IMR-90 (cell line): ENCODE results near the gene ZBTB40. TPM values are rescaled to one million over a fixed set of nuclear protein-coding genes. Genes with fewer than 3 reads are reported as not detected.
A peak's percentile ranks its signal among the peaks of the same experiment; 100 is the strongest.

Source experiments
- ATAC-seq: fragments of 200-7000 bp; cut with Tn5 transposase; 2 replicates; pipeline ENCODE4 v1.9.1; 2020; ENCODE audit warnings: low read depth, mild to moderate bottlenecking, moderate library complexity
- BruUV-seq: library from RNA; stranded (reverse); fragments of 400-500 nt; replicated peaks from 2 replicates; lab custom pipeline; 2021; lab: Mats Ljungman, UMichigan
- CTCF ChIA-PET: fragments of 300-600 bp; formaldehyde crosslinking; extraction: SDS; loops from one replicate; lab custom pipeline; 2021; ENCODE audit warnings: antibody characterized with exemption; lab: Yijun Ruan, JAX
- POLR2A ChIA-PET: fragments of 300-600 bp; sonication (Branson Sonifier 250); formaldehyde crosslinking; loops from one replicate; lab custom pipeline; 2022; ENCODE audit warnings: antibody characterized with exemption; ENCODE audit not compliant: unreplicated experiment; lab: Charles Lee
- DNase-seq: peaks from one replicate; pipeline ENCODE4 v3.0.0; 2013
- H2AFZ ChIP-seq: replicated peaks from 2 replicates; pipeline ENCODE3; 2013; ENCODE audit warnings: low read length, mild to moderate bottlenecking; ENCODE audit not compliant: poor library complexity
- H2AK5ac ChIP-seq: 2 replicates; pipeline ENCODE4 v1.6.1; 2013; ENCODE audit warnings: low read depth, low read length, inconsistent platforms
- H2AK9ac ChIP-seq: replicated peaks from 2 replicates; pipeline ENCODE3; 2013; ENCODE audit warnings: mild to moderate bottlenecking, low read depth, low read length, moderate library complexity; ENCODE audit not compliant: poor library complexity
- H2BK120ac ChIP-seq: 2 replicates; pipeline ENCODE4 v1.6.1; 2013; ENCODE audit warnings: low read depth, low read length, inconsistent platforms
- H2BK15ac ChIP-seq: 3 replicates; pipeline ENCODE4 v1.6.1; 2013; ENCODE audit warnings: low read depth, low read length, inconsistent platforms
- H2BK20ac ChIP-seq: 2 replicates; pipeline ENCODE4 v1.6.1; 2013; ENCODE audit warnings: low read depth, mild to moderate bottlenecking, inconsistent platforms, low read length, moderate library complexity
- H2BK5ac ChIP-seq: 2 replicates; pipeline ENCODE4 v1.6.1; 2013; ENCODE audit warnings: mild to moderate bottlenecking, low read depth, low read length, inconsistent platforms; ENCODE audit not compliant: poor library complexity, severe bottlenecking
- H3K14ac ChIP-seq: replicated peaks from 2 replicates; pipeline ENCODE4 v1.6.1; 2013; ENCODE audit warnings: low read depth, low read length, inconsistent platforms
- H3K18ac ChIP-seq: 2 replicates; pipeline ENCODE4 v1.6.1; 2013; ENCODE audit warnings: low read depth, low read length, control low read depth
- H3K23ac ChIP-seq: 2 replicates; pipeline ENCODE4 v1.6.1; 2013; ENCODE audit warnings: low read depth, low read length, inconsistent platforms
- H3K27ac ChIP-seq: 2 replicates; pipeline ENCODE4 v1.5.1; 2013; ENCODE audit warnings: mild to moderate bottlenecking, control low read depth, low read length; ENCODE audit not compliant: insufficient read depth
- H3K27me3 ChIP-seq: 2 replicates; pipeline ENCODE4 v1.6.1; 2013; ENCODE audit warnings: low read length; ENCODE audit not compliant: control insufficient read depth, insufficient read depth
- H3K36me3 ChIP-seq: 2 replicates; pipeline ENCODE4 v1.6.1; 2013; ENCODE audit warnings: low read length, mixed read lengths; ENCODE audit not compliant: control insufficient read depth, insufficient read depth
- H3K4ac ChIP-seq: 2 replicates; pipeline ENCODE4 v1.6.1; 2013; ENCODE audit warnings: low read depth, low read length, inconsistent platforms
- H3K4me1 ChIP-seq: 2 replicates; pipeline ENCODE4 v1.6.1; 2013; ENCODE audit warnings: low read length, mixed read lengths; ENCODE audit not compliant: control insufficient read depth, insufficient read depth
- H3K4me2 ChIP-seq: 2 replicates; pipeline ENCODE4 v1.6.1; 2013; ENCODE audit warnings: low read depth, mild to moderate bottlenecking, control low read depth, low read length, moderate library complexity
- H3K4me3 ChIP-seq: 2 replicates; pipeline ENCODE4 v1.5.1; 2013; ENCODE audit warnings: low read depth, mild to moderate bottlenecking, control low read depth, low read length, moderate library complexity; ENCODE audit not compliant: insufficient read depth
- H3K56ac ChIP-seq: 2 replicates; pipeline ENCODE4 v1.6.1; 2013; ENCODE audit warnings: low read length, inconsistent platforms; ENCODE audit not compliant: insufficient read depth; ENCODE audit errors: extremely low read depth
- H3K79me1 ChIP-seq, 2 experiments: 2 replicates each; pipeline ENCODE4 v1.6.1; 2013; ENCODE audit warnings: low read length in 2 of 2, inconsistent platforms in 1 of 2, low read depth in 1 of 2
- H3K9ac ChIP-seq: 2 replicates; pipeline ENCODE4 v1.6.1; 2013; ENCODE audit warnings: low read depth, low read length, control low read depth
- H3K9me1 ChIP-seq: 2 replicates; pipeline ENCODE4 v1.6.1; 2013; ENCODE audit warnings: low read length, inconsistent platforms; ENCODE audit not compliant: insufficient read depth
- H3K9me3 ChIP-seq: 2 replicates; pipeline ENCODE4 v1.6.1; 2013; ENCODE audit warnings: low read length; ENCODE audit not compliant: control insufficient read depth, insufficient read depth
- H4K20me1 ChIP-seq: 2 replicates; pipeline ENCODE4 v1.6.1; 2013; ENCODE audit warnings: low read length, inconsistent platforms; ENCODE audit not compliant: insufficient read depth
- H4K5ac ChIP-seq: 2 replicates; pipeline ENCODE4 v1.6.1; 2013; ENCODE audit warnings: mild to moderate bottlenecking, low read depth, low read length, control low read depth
- H4K8ac ChIP-seq, 2 experiments: 2 replicates each; pipeline ENCODE4 v1.6.1; 2013; ENCODE audit warnings: low read depth in 2 of 2, low read length in 2 of 2, control low read depth in 1 of 2, inconsistent platforms in 1 of 2
- H4K91ac ChIP-seq: 2 replicates; pipeline ENCODE4 v1.6.1; 2013; ENCODE audit warnings: low read depth, low read length, inconsistent platforms; ENCODE audit not compliant: insufficient read depth
- BHLHE40 ChIP-seq: fragments of 150-350 bp; IDR thresholded peaks from 2 replicates; pipeline ENCODE4 v1.6.1; 2016; ENCODE audit warnings: mild to moderate bottlenecking, low read depth, low read length
- CEBPB ChIP-seq: IDR thresholded peaks from 2 replicates; pipeline ENCODE4 v1.6.1; 2012; ENCODE audit warnings: low read depth, low read length, improper control_type of control experiment
- CHD1 ChIP-seq: IDR thresholded peaks from 2 replicates; pipeline ENCODE4 v1.6.1; 2012; ENCODE audit warnings: low read depth, low read length, improper control_type of control experiment
- CTCF ChIP-seq: conservative IDR thresholded peaks from 2 replicates; pipeline ENCODE4 v1.5.1; 2012; ENCODE audit warnings: mild to moderate bottlenecking, low read depth, low read length, improper control_type of control experiment
- ELK1 ChIP-seq: fragments of 150-350 bp; IDR thresholded peaks from 2 replicates; pipeline ENCODE4 v1.6.1; 2016; ENCODE audit warnings: low read depth, mild to moderate bottlenecking, low read length, moderate library complexity, borderline replicate concordance
- FOS ChIP-seq: fragments of 150-350 bp; IDR thresholded peaks from 2 replicates; pipeline ENCODE4 v1.6.1; 2016; ENCODE audit warnings: low read depth, low read length
- MAFK ChIP-seq: IDR thresholded peaks from 2 replicates; pipeline ENCODE4 v1.6.1; 2012; ENCODE audit warnings: low read depth, low read length, improper control_type of control experiment
- MAZ ChIP-seq: IDR thresholded peaks from 2 replicates; pipeline ENCODE4 v1.6.1; 2012; ENCODE audit warnings: low read depth, mild to moderate bottlenecking, low read length, improper control_type of control experiment, moderate library complexity, borderline replicate concordance
- MXI1 ChIP-seq: IDR thresholded peaks from 2 replicates; pipeline ENCODE4 v1.6.1; 2012; ENCODE audit warnings: low read depth, mild to moderate bottlenecking, low read length, moderate library complexity, borderline replicate concordance
- NFE2L2 ChIP-seq: fragments of 150-350 bp; IDR thresholded peaks from 2 replicates; pipeline ENCODE4 v1.6.1; 2016; ENCODE audit warnings: low read depth, mild to moderate bottlenecking, low read length
- POLR2A ChIP-seq: IDR thresholded peaks from 2 replicates; pipeline ENCODE4 v1.6.1; 2012; ENCODE audit warnings: mild to moderate bottlenecking, low read depth, low read length
- RAD21 ChIP-seq: IDR thresholded peaks from 2 replicates; pipeline ENCODE4 v1.6.1; 2012; ENCODE audit warnings: low read length, improper control_type of control experiment
- RCOR1 ChIP-seq: IDR thresholded peaks from 2 replicates; pipeline ENCODE4 v1.6.1; 2012; ENCODE audit warnings: mild to moderate bottlenecking, low read length, improper control_type of control experiment; ENCODE audit not compliant: insufficient replicate concordance
- RFX5 ChIP-seq: IDR thresholded peaks from 2 replicates; pipeline ENCODE4 v1.8.0; 2012; ENCODE audit warnings: low read depth, mild to moderate bottlenecking, low read length, moderate library complexity
- SMC3 ChIP-seq: fragments of 150-350 bp; IDR thresholded peaks from 2 replicates; pipeline ENCODE4 v1.6.1; 2016; ENCODE audit warnings: low read depth, mild to moderate bottlenecking, antibody characterized with exemption, low read length, moderate library complexity
- USF2 ChIP-seq: fragments of 150-350 bp; IDR thresholded peaks from 2 replicates; pipeline ENCODE4 v1.6.1; 2017; ENCODE audit warnings: mild to moderate bottlenecking, antibody characterized with exemption, low read length, low read depth
- whole genome bisulfite sequencing, 2 experiments: methylation state at CpG; one replicate each; pipeline versions ENCODE4 v1.1.5 to v1.1.7; 2013; ENCODE audit warnings: missing lambda C conversion rate in 2 of 2; ENCODE audit not compliant: insufficient read length in 1 of 2; ENCODE audit errors: extremely low coverage in 2 of 2; 5-methylcytosine and 5-hydroxymethylcytosine counted together
- dilution Hi-C: fragments of 300-500 bp; cut with HindIII; formaldehyde crosslinking; loops from one replicate; pipeline ENCODE4 v1.14.3; 2018; ENCODE audit warnings: low sequenced_read_pairs; ENCODE audit not compliant: unreplicated experiment
- in situ Hi-C: fragments of 300-500 bp; cut with MboI; formaldehyde crosslinking; loops from 3 replicates; pipeline ENCODE4 v1.14.3; 2019; ENCODE audit warnings: low sequenced_read_pairs, inconsistent platforms, mixed read lengths
- intact Hi-C: fragments of 100-400 bp; cut with micrococcal nuclease; formaldehyde crosslinking; loops from 2 replicates; pipeline ENCODE4 v1.10.0; 2022
- polyA plus RNA-seq, 3 experiments: library from polyadenylated mRNA; depleted of rRNA; stranded (reverse); fragments of >200 nt; gene quantifications; 2 replicates each; pipeline ENCODE4 v1.2.3, GENCODE V29; 2012; ENCODE audit warnings: low replicate concordance in 1 of 3
- total RNA-seq: library from RNA; depleted of rRNA; stranded (reverse); fragments of >200 nt; gene quantifications from 2 replicates; pipeline ENCODE4 v1.2.3, GENCODE V29; 2012

ZBTB40 gene
- total and polyA plus RNA-seq, 2 of the 4 experiments (the other 2 are of a cell fraction) = 6.0 to 9.7 TPM

GRCh38 chr1:22454476-22455056 lies 2.9 kb downstream of the ZBTB40 start:
- no peak overlapping the region for H3K14ac ChIP-seq
- peaks cover 4% of the 10 kb centered on the region; the same call in 1 of the 2 replicates for H3K4me1 ChIP-seq
- 0 out of 2 replicates have a peak overlapping the region, but pooled peaks have one; percentile 33 for H2AK5ac ChIP-seq
- intact Hi-C loops (no loop called here), in situ Hi-C loops (no loop called here), dilution Hi-C loops (no loop called here)
- H2BK20ac ChIP-seq = no peak overlapping the region
- no peak overlapping the region for H2BK120ac ChIP-seq
- no peak overlapping the region for H3K4ac ChIP-seq
- no peak overlapping the region for H2AFZ ChIP-seq
- H3K56ac ChIP-seq = no peak overlapping the region
- no peak overlapping the region for H3K18ac ChIP-seq
- H3K4me2 ChIP-seq = no peak overlapping the region
- no peak overlapping the region for H3K9ac ChIP-seq
- no peak overlapping the region for H2BK5ac ChIP-seq
- H3K27ac ChIP-seq = no peak overlapping the region
- H4K5ac ChIP-seq = no peak overlapping the region
- no peak for TF ChIP-seq BHLHE40
- no peak for TF ChIP-seq CEBPB
- no peak for TF ChIP-seq ELK1
- no peak for TF ChIP-seq FOS
- TF ChIP-seq MXI1 = no peak
- TF ChIP-seq RFX5 = no peak
- TF ChIP-seq RAD21 = no peak
- no peak for TF ChIP-seq MAFK
- no peak for TF ChIP-seq SMC3
- TF ChIP-seq RCOR1 = no peak
- TF ChIP-seq USF2 = no peak
- TF ChIP-seq NFE2L2 = no peak
- TF ChIP-seq MAZ = no peak
- no peak for TF ChIP-seq POLR2A
- no peak for TF ChIP-seq CHD1
- TF ChIP-seq CTCF = no peak
- ChIA-PET CTCF (no interaction called here), POLR2A (no interaction called here)
- peaks cover 4% of the 10 kb centered on the region; the same call in 1 of the 2 replicates for H4K20me1 ChIP-seq
- no peak overlapping the region for H3K4me3 ChIP-seq
- no peak overlapping the region for H4K91ac ChIP-seq
- H3K36me3 ChIP-seq = no peaks in the 10 kb centered on the region
- peaks cover 34 to 41% of the 10 kb centered on the region in 2 experiments for H3K79me1 ChIP-seq
- no peak overlapping the region for H2AK9ac ChIP-seq
- BruUV-seq = no TSS peak
- no peak for ATAC-seq
- no peak overlapping the region for H4K8ac ChIP-seq
- H3K23ac ChIP-seq = no peak overlapping the region
- H2BK15ac ChIP-seq = no peak overlapping the region
- H3K27me3 ChIP-seq = no peaks in the 10 kb centered on the region
- no CpG with 5 or more reads among the region's 4 CpGs for WGBS, 2 experiments
- H3K9me3 ChIP-seq = no peaks in the 10 kb centered on the region
- no peak for DNase-seq
- H3K9me1 ChIP-seq = peaks cover 17% of the 10 kb centered on the region; the same call in 1 of the 2 replicates
